ENCODE measurements around the gene DPY19L3.
A peak's percentile ranks its signal among the peaks of the same experiment; 100 is the strongest.

The DPY19L3 gene

DNA sequence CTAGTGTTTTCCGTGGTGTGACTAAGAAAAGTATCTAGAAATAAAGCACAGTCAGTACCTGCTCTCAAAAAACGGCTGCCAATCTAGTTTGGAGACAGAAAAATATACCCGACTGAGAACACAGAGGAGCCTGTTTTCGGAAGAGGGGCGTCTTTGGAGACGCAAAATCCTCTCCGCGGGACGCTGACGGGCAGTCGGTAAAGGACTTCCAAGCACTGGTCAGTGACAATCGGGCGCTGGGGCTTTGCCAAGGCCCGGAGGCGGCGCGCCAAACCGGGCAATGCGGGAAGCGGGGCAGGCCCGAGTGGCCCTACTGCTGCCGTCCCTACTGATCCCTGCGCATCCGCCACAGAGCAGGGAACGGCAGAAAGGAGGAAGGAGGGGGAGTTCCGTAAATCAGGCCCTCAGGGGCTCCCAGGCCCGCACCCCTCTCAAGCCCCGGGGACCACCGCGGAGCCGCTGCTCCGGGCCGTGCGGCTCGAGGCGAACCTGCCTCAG lies 588 bp upstream of the DPY19L3 start:
- no peaks in the 10 kb centered on the region for H3K9me3 ChIP-seq (ENCODE audit: control insufficient read depth, insufficient read depth, low read length)
- peak overlapping the region; percentile 66 for H3K4me2 ChIP-seq (ENCODE audit: low read length)
- peak overlapping the region; percentile 75 for H3K27ac ChIP-seq (ENCODE audit: low read depth, low read length)
- H3K4me3 ChIP-seq (ENCODE audit: low read length) = peak overlapping the region; percentile 89
- peaks cover 45% of the 10 kb centered on the region for H3K79me2 ChIP-seq (ENCODE audit: control insufficient read depth, low read length)
- H3K4me1 ChIP-seq (ENCODE audit: control insufficient read depth, low read length) = peaks cover 31% of the 10 kb centered on the region
- H3K36me3 ChIP-seq (ENCODE audit: control insufficient read depth, low read length) = peaks cover 31% of the 10 kb centered on the region
- H3K9me2 ChIP-seq (replicated peaks; ENCODE audit: control insufficient read depth, low read length) = no peaks in the 10 kb centered on the region
- TF ChIP-seq, protein P1, sequence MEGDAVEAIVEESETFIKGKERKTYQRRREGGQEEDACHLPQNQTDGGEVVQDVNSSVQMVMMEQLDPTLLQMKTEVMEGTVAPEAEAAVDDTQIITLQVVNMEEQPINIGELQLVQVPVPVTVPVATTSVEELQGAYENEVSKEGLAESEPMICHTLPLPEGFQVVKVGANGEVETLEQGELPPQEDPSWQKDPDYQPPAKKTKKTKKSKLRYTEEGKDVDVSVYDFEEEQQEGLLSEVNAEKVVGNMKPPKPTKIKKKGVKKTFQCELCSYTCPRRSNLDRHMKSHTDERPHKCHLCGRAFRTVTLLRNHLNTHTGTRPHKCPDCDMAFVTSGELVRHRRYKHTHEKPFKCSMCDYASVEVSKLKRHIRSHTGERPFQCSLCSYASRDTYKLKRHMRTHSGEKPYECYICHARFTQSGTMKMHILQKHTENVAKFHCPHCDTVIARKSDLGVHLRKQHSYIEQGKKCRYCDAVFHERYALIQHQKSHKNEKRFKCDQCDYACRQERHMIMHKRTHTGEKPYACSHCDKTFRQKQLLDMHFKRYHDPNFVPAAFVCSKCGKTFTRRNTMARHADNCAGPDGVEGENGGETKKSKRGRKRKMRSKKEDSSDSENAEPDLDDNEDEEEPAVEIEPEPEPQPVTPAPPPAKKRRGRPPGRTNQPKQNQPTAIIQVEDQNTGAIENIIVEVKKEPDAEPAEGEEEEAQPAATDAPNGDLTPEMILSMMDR (IDR thresholded peaks at IDR 0.05; ENCODE audit: low read depth, low read length, poor library complexity, severe bottlenecking) = no peak
- TF ChIP-seq EZH2phosphoT487 (IDR thresholded peaks at IDR 0.05; ENCODE audit: borderline replicate concordance, low read length) = no peak
- no peaks in the 10 kb centered on the region for H4K20me1 ChIP-seq (ENCODE audit: control insufficient read depth, insufficient read depth, low read depth, low read length)
- H3K27me3 ChIP-seq (ENCODE audit: control insufficient read depth, low read length) = no peaks in the 10 kb centered on the region
- H3F3A ChIP-seq (ENCODE audit: control insufficient read depth, insufficient read depth) = no peaks in the 10 kb centered on the region

DNA sequence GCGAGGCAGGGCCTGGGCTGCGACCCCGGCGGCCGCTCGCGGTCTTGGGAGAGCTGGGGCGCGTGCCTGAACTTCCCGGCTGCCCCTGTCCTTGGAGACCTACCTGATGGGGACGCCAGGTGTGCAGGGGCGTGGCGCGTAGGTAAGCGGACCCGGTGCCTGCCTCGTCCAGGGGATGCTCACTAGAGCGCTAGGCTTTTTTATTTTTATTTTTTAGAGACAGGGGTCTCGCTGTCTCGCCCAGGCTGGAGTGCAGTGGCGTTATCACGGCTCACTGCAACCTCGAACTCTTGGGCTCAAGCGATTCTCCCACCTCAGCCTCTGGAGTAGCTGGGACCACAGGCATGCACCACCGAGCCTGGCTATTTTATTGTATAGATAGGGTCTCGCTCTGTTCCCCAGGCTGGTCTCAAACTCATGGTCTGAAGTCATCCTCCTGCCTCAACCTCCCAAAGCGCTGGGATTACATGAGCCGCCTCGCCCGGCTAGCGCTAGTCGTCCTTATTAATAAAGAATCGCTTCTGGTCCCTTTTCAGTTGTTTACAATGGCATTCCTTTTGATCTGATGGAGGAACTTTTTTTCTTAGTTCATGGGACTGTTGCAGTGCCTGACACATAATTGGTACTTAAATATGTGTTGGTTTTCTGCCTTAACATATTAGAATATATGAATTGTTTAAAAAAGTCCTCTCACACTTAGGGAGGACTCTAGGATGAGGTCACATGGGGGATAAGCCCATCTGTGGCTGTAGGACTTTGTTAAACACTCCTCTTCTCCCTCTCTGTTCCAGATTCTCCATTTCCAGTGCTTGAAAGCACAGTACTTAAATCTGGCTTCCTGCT lies 812 bp downstream of the DPY19L3 start:
- TF ChIP-seq, protein P1 (IDR thresholded peaks at IDR 0.05; ENCODE audit: low read depth, low read length, poor library complexity, severe bottlenecking) = no peak
- no peak for TF ChIP-seq EZH2phosphoT487 (IDR thresholded peaks at IDR 0.05; ENCODE audit: borderline replicate concordance, low read length)
- no peak overlapping the region for H3K27ac ChIP-seq (ENCODE audit: low read depth, low read length)
- peak overlapping the region; percentile 89 for H3K4me3 ChIP-seq (ENCODE audit: low read length)
- H3F3A ChIP-seq (ENCODE audit: control insufficient read depth, insufficient read depth) = no peaks in the 10 kb centered on the region
- H3K36me3 ChIP-seq (ENCODE audit: control insufficient read depth, low read length) = peaks cover 44% of the 10 kb centered on the region
- H3K27me3 ChIP-seq (ENCODE audit: control insufficient read depth, low read length) = no peaks in the 10 kb centered on the region
- peaks cover 31% of the 10 kb centered on the region for H3K4me1 ChIP-seq (ENCODE audit: control insufficient read depth, low read length)
- peak overlapping the region; percentile 66 for H3K4me2 ChIP-seq (ENCODE audit: low read length)
- no peaks in the 10 kb centered on the region for H4K20me1 ChIP-seq (ENCODE audit: control insufficient read depth, insufficient read depth, low read depth, low read length)
- H3K9me2 ChIP-seq (replicated peaks; ENCODE audit: control insufficient read depth, low read length) = no peaks in the 10 kb centered on the region
- H3K9me3 ChIP-seq (ENCODE audit: control insufficient read depth, insufficient read depth, low read length) = no peaks in the 10 kb centered on the region
- peaks cover 45% of the 10 kb centered on the region for H3K79me2 ChIP-seq (ENCODE audit: control insufficient read depth, low read length)

DNA sequence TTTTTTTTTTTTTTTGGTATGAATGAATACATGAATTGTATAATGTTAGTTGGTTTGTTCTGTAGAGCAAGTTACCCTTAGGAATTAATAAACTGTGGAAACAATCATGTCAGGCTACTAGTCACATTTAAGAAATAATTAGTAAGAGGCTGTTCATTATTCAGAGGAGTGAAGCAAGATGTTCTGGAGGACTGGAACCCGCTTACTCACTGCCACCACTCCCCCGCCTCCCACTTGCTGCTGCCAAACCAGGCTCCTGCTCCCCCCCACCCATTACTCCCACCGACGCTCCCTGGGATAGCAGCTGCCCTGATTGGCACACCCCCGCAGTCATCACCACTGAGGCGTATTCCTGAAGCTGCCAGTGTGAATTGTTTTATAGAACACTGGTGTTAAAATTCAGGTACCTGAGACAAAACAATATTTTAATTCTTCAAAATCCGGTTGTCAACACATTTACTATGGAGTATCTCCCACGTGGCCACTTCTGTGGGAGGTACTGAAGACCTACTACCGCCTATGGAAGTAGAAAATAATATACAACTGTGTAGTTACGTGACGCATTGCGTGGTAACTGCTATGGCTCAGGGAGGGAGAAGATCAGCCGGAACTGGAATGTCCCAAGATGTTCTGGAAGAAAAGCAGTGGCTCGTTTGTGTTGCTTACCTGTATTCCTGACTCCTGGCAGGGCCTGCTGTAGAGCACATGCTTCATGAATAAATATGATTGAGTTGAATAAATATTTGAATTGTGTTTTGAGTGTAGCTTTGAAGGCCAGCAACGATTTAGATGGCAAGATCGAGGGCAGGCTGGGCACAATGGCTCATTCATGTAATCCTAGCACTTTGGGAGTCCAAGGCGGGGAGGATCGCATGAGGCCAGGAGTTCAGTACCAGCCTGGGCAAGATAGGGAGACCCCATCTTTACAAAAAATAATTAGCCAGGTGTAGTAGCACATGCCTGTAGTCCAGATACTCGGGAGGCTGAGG lies 1.7 kb downstream of the DPY19L3 start:
- Histone ChIP-seq H3K4me3 (ENCODE audit: low read length) (peak overlapping the region; percentile 89), H4K20me1 (ENCODE audit: control insufficient read depth, insufficient read depth, low read depth, low read length) (no peaks in the 10 kb centered on the region), H3K36me3 (ENCODE audit: control insufficient read depth, low read length) (peaks cover 51% of the 10 kb centered on the region), H3K79me2 (ENCODE audit: control insufficient read depth, low read length) (peaks cover 45% of the 10 kb centered on the region), H3K27me3 (ENCODE audit: control insufficient read depth, low read length) (no peaks in the 10 kb centered on the region), H3K9me2 (replicated peaks; ENCODE audit: control insufficient read depth, low read length) (no peaks in the 10 kb centered on the region), H3K9me3 (ENCODE audit: control insufficient read depth, insufficient read depth, low read length) (no peaks in the 10 kb centered on the region), H3K27ac (ENCODE audit: low read depth, low read length) (no peak overlapping the region), H3K4me1 (ENCODE audit: control insufficient read depth, low read length) (peaks cover 31% of the 10 kb centered on the region), H3K4me2 (ENCODE audit: low read length) (peak overlapping the region; percentile 66), H3F3A (ENCODE audit: control insufficient read depth, insufficient read depth) (no peaks in the 10 kb centered on the region)
- no peak for TF ChIP-seq EZH2phosphoT487 (IDR thresholded peaks at IDR 0.05; ENCODE audit: borderline replicate concordance, low read length)
- TF ChIP-seq, protein P1 (IDR thresholded peaks at IDR 0.05; ENCODE audit: low read depth, low read length, poor library complexity, severe bottlenecking) = no peak

Measured in DOHH2 (cell line).